Keratinocyte (primary cell): ENCODE results near the gene DRG1. TPM values are rescaled to one million over a fixed set of nuclear protein-coding genes. Genes with fewer than 3 reads are reported as not detected.

ENCODE experiments used
- DNase-seq: peaks from one replicate; pipeline ENCODE4 v3.0.0-alpha.2; 2011; ENCODE audit warnings: low read depth, missing footprints, low spot score
- FAIRE-seq: peaks from 2 replicates; lab custom pipeline; 2011; peaks lifted over from hg19 to GRCh38; lab: Jason Lieb, UNC
- H2AFZ ChIP-seq: 2 replicates; pipeline ENCODE4 v1.6.0; 2012; ENCODE audit warnings: low read length, control low read depth, inconsistent platforms; ENCODE audit not compliant: control insufficient read depth
- H3K27ac ChIP-seq: 2 replicates; pipeline ENCODE4 v1.5.1; 2011; ENCODE audit warnings: low read length; ENCODE audit not compliant: control insufficient read depth, insufficient read depth
- H3K27me3 ChIP-seq: 3 replicates; pipeline ENCODE4 v1.6.0; 2011; ENCODE audit warnings: low read length; ENCODE audit not compliant: control insufficient read depth, insufficient read depth; ENCODE audit errors: extremely low read depth
- H3K36me3 ChIP-seq, 2 experiments: 2 replicates in 1 of 2; 3 replicates in 1 of 2; pipeline ENCODE4 v1.5.1; 2011; ENCODE audit warnings: low read length in 2 of 2, mild to moderate bottlenecking in 1 of 2; ENCODE audit not compliant: control insufficient read depth in 2 of 2, insufficient read depth in 2 of 2; ENCODE audit errors: extremely low read depth in 1 of 2
- H3K4me1 ChIP-seq: 3 replicates; pipeline ENCODE4 v1.5.1; 2011; ENCODE audit warnings: low read length; ENCODE audit not compliant: control insufficient read depth, insufficient read depth; ENCODE audit errors: extremely low read depth
- H3K4me2 ChIP-seq: 3 replicates; pipeline ENCODE4 v1.6.0; 2011; ENCODE audit warnings: low read depth, low read length; ENCODE audit not compliant: control insufficient read depth, insufficient read depth; ENCODE audit errors: extremely low read depth
- H3K4me3 ChIP-seq, 3 experiments: fragments of 200-600 bp in 1 of 3; sonication (generic) in 1 of 3; 2 replicates in 2 of 3; 3 replicates in 1 of 3; pipeline ENCODE4 v1.5.1; 2011 to 2016; ENCODE audit warnings: low read length in 3 of 3, mild to moderate bottlenecking in 3 of 3, control low read depth in 2 of 3, inconsistent platforms in 1 of 3, low read depth in 1 of 3, mixed read lengths in 1 of 3, mixed run types in 1 of 3, moderate library complexity in 1 of 3; ENCODE audit not compliant: control insufficient read depth in 2 of 3, insufficient read depth in 2 of 3; ENCODE audit errors: extremely low read depth in 1 of 3
- H3K79me2 ChIP-seq: 2 replicates; pipeline ENCODE4 v1.6.0; 2012; ENCODE audit warnings: low read length; ENCODE audit not compliant: control insufficient read depth, insufficient read depth
- H3K9ac ChIP-seq: 3 replicates; pipeline ENCODE4 v1.6.0; 2011; ENCODE audit warnings: low read length; ENCODE audit not compliant: control insufficient read depth, insufficient read depth; ENCODE audit errors: extremely low read depth
- H3K9me1 ChIP-seq: 3 replicates; pipeline ENCODE4 v1.6.0; 2011; ENCODE audit warnings: low read length; ENCODE audit not compliant: control insufficient read depth, insufficient read depth; ENCODE audit errors: extremely low read depth
- H3K9me3 ChIP-seq: 2 replicates; pipeline ENCODE4 v1.5.1; 2012; ENCODE audit warnings: low read depth, low read length; ENCODE audit not compliant: control insufficient read depth
- H4K20me1 ChIP-seq: 3 replicates; pipeline ENCODE4 v1.6.0; 2011; ENCODE audit warnings: low read length; ENCODE audit not compliant: control insufficient read depth, insufficient read depth; ENCODE audit errors: extremely low read depth
- EZH2 ChIP-seq: IDR thresholded peaks from one replicate; pipeline ENCODE4 v1.6.1; 2012; ENCODE audit warnings: inconsistent platforms, mild to moderate bottlenecking, low read length, moderate library complexity
- dilution Hi-C: fragments of 300-500 bp; cut with MboI; formaldehyde crosslinking; loops from one replicate; pipeline ENCODE4 v1.7.0; 2020; ENCODE audit warnings: low sequenced_read_pairs; ENCODE audit not compliant: extremely low pct_ligation_motif_present
- polyA plus RNA-seq, 5 experiments: library from polyadenylated mRNA; depleted of rRNA in 3 of 5; stranded (reverse) in 3 of 5; stranded (forward) in 1 of 5; unstranded in 1 of 5; fragments of >200 nt; gene quantifications; 1 replicate in 1 of 5; 2 replicates in 3 of 5; 3 replicates in 1 of 5; pipeline versions ENCODE4 v1.2.1 to v1.2.3, GENCODE V29; 2011 to 2012; ENCODE audit warnings: missing spikeins in 2 of 5, low read depth in 1 of 5, low replicate concordance in 1 of 5
- TF ChIP-seq, protein P1 (sequence below), 3 experiments: IDR thresholded peaks in 1 of 3; conservative IDR thresholded peaks in 1 of 3; optimal IDR thresholded peaks in 1 of 3; 2 replicates in 2 of 3; 3 replicates in 1 of 3; pipeline versions ENCODE3 to v1.5.1; 2011; ENCODE audit warnings: low read length in 3 of 3, mild to moderate bottlenecking in 3 of 3, moderate library complexity in 2 of 3, control low read depth in 1 of 3, inconsistent platforms in 1 of 3; ENCODE audit not compliant: insufficient read depth in 2 of 3; ENCODE audit errors: extremely low read depth in 1 of 3

Gene DRG1
- polyA plus RNA-seq, 1 donor (not counting 4 experiments of a cell fraction or from before 2014, with no cell fraction given) = 87.4 TPM

DNA sequence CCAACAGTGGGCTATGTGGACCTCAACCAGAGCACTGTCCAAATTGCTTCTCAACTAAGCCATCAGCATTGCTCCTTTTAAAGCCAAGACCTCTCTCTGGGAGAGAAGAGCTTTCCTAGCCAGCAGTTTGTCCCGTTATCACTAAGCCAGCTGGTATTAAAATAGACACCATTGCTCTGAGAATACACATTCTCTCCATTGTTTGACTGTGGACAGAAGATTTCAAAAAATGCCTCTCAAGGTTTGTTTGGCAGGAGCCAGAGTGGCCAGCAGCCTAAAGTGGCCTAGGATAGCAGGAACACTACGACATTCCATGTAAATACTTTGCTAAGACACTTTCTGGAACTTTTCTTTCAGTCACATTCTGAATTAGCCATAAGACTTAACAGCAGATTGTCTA lies 49.0 kb downstream of the DRG1 start:
- no peak overlapping the region for H2AFZ ChIP-seq
- no peaks in the 10 kb centered on the region for H3K4me1 ChIP-seq
- no peaks in the 10 kb centered on the region for H4K20me1 ChIP-seq
- no peaks in the 10 kb centered on the region for H3K79me2 ChIP-seq
- FAIRE-seq = no peak
- DNase-seq = no peak
- no peaks in the 10 kb centered on the region for H3K9me3 ChIP-seq
- no peak overlapping the region for H3K4me3 ChIP-seq
- peaks cover 14 to 31% of the 10 kb centered on the region in 2 experiments for H3K36me3 ChIP-seq
- H3K4me2 ChIP-seq = no peak overlapping the region
- H3K27me3 ChIP-seq = no peaks in the 10 kb centered on the region
- H3K27ac ChIP-seq = no peak overlapping the region
- H3K9ac ChIP-seq = no peak overlapping the region
- dilution Hi-C loops = no loop called here
- H3K9me1 ChIP-seq = no peaks in the 10 kb centered on the region
- no peak for TF ChIP-seq EZH2
- TF ChIP-seq, protein P1, sequence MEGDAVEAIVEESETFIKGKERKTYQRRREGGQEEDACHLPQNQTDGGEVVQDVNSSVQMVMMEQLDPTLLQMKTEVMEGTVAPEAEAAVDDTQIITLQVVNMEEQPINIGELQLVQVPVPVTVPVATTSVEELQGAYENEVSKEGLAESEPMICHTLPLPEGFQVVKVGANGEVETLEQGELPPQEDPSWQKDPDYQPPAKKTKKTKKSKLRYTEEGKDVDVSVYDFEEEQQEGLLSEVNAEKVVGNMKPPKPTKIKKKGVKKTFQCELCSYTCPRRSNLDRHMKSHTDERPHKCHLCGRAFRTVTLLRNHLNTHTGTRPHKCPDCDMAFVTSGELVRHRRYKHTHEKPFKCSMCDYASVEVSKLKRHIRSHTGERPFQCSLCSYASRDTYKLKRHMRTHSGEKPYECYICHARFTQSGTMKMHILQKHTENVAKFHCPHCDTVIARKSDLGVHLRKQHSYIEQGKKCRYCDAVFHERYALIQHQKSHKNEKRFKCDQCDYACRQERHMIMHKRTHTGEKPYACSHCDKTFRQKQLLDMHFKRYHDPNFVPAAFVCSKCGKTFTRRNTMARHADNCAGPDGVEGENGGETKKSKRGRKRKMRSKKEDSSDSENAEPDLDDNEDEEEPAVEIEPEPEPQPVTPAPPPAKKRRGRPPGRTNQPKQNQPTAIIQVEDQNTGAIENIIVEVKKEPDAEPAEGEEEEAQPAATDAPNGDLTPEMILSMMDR (optimal IDR thresholded peaks at IDR 0.05 in 1 of 3, IDR thresholded peaks at IDR 0.05 in 1 of 3, conservative IDR thresholded peaks at IDR 0.05 in 1 of 3; ENCODE audit: extremely low read depth in 1 of 3, insufficient read depth in 2 of 3, low read length in 3 of 3) = no peak

- Histone ChIP-seq H3K4me2 (no peak overlapping the region), H3K27me3 (no peaks in the 10 kb centered on the region), H3K9me1 (no peaks in the 10 kb centered on the region), H3K9ac (no peak overlapping the region), H3K27ac (no peak overlapping the region), H4K20me1 (no peaks in the 10 kb centered on the region), H3K4me1 (no peaks in the 10 kb centered on the region), H3K79me2 (no peaks in the 10 kb centered on the region), H3K4me3 (no peak overlapping the region), H3K36me3 (peaks cover 14 to 28% of the 10 kb centered on the region in 2 experiments), H3K9me3 (no peaks in the 10 kb centered on the region), H2AFZ (no peak overlapping the region)
- dilution Hi-C loops = no loop called here
- TF ChIP-seq, protein P1 (optimal IDR thresholded peaks at IDR 0.05 in 1 of 3, IDR thresholded peaks at IDR 0.05 in 1 of 3, conservative IDR thresholded peaks at IDR 0.05 in 1 of 3; ENCODE audit: extremely low read depth in 1 of 3, insufficient read depth in 2 of 3, low read length in 3 of 3) = no peak
- TF ChIP-seq EZH2 = no peak
- DNase-seq = no peak
- no peak for FAIRE-seq
These were observed 50.1 kb downstream of the DRG1 start for GRCh38 chr22:31449506-31449905.
